HTR-8/SVneo (cell line): ENCODE measurements around the gene LARP4.
"Not testable (repeated sequence)": the region's sequence is repeated elsewhere in the genome, so short reads cannot be mapped to it uniquely, and the experiment has no call there.

Source experiments
- DNase-seq: peaks from one replicate; pipeline ENCODE4 v3.0.0; 2011; ENCODE audit warnings: low spot score, mixed read lengths; ENCODE audit not compliant: insufficient read length
- FAIRE-seq: peaks from 2 replicates; lab custom pipeline; 2011; peaks lifted over from hg19 to GRCh38; lab: Jason Lieb, UNC

LARP4 gene

GRCh38 chr12:50398931-50399330, 1.8 kb upstream of the LARP4 start:
- FAIRE-seq = no peak
- DNase-seq = no peak

GRCh38 chr12:50400104-50400637, 514 bp upstream of the LARP4 start:
- no peak for FAIRE-seq
- no peak for DNase-seq

- no peak for FAIRE-seq
- no peak for DNase-seq
Measured at GRCh38 chr12:50401500-50402081, 906 bp downstream of the LARP4 start.

- FAIRE-seq (no peak), DNase-seq (no peak)
Measured at GRCh38 chr12:50402264-50403000, 1.7 kb downstream of the LARP4 start.

- FAIRE-seq (no peak), DNase-seq (no peak)
Measured at GRCh38 chr12:50403001-50403440, 2.3 kb downstream of the LARP4 start.

- no peak for DNase-seq
- FAIRE-seq = no peak
Measured at GRCh38 chr12:50404307-50404706, 3.6 kb downstream of the LARP4 start.

GRCh38 chr12:50411051-50411660, 10.5 kb downstream of the LARP4 start:
- FAIRE-seq (no peak), DNase-seq (no peak)

- DNase-seq (no peak), FAIRE-seq (no peak)
Measured at GRCh38 chr12:50415899-50416479, 15.3 kb downstream of the LARP4 start.

- DNase-seq (no peak), FAIRE-seq (no peak)
Measured at GRCh38 chr12:50419112-50419909, 18.6 kb downstream of the LARP4 start.

- FAIRE-seq, DNase-seq: not testable (repeated sequence)
Measured at GRCh38 chr12:50422855-50423254, 22.2 kb downstream of the LARP4 start.

- not testable (repeated sequence) for FAIRE-seq
Measured at GRCh38 chr12:50423342-50423741, 22.7 kb downstream of the LARP4 start.

GRCh38 chr12:50425589-50426258, 25.0 kb downstream of the LARP4 start:
- peak; percentile 60 for DNase-seq
- FAIRE-seq = peak; percentile 55

More at GRCh38 chr12:50423342-50423741, 22.7 kb downstream of the LARP4 start:
- DNase-seq = not testable (repeated sequence)

- FAIRE-seq, DNase-seq: not testable (repeated sequence)
Measured at GRCh38 chr12:50431656-50432055, 31.0 kb downstream of the LARP4 start.

GRCh38 chr12:50440288-50440687, 39.6 kb downstream of the LARP4 start:
- FAIRE-seq (no peak), DNase-seq (no peak)

GRCh38 chr12:50441763-50442162, 41.1 kb downstream of the LARP4 start:
- no peak for DNase-seq
- FAIRE-seq = no peak

- no peak for DNase-seq
- FAIRE-seq = no peak
Measured at GRCh38 chr12:50442178-50442908, 41.7 kb downstream of the LARP4 start.

- not testable (repeated sequence) for DNase-seq, FAIRE-seq
Measured at GRCh38 chr12:50449671-50450070, 49.0 kb downstream of the LARP4 start.

- DNase-seq = no peak
- no peak for FAIRE-seq
Measured at GRCh38 chr12:50452795-50453194, 52.1 kb downstream of the LARP4 start.

- DNase-seq (no peak), FAIRE-seq (no peak)
Measured at GRCh38 chr12:50453872-50454271, 53.2 kb downstream of the LARP4 start.
